H9 (cell line): Measurements from ENCODE around the gene PREX1. TPM values are rescaled to one million over a fixed set of nuclear protein-coding genes. Genes with fewer than 3 reads are reported as not detected.

ENCODE experiments used
- DNase-seq: peaks from one replicate; pipeline ENCODE4 v3.0.0-alpha.2; 2017
- H2AFZ ChIP-seq: one replicate; pipeline ENCODE4 v1.6.1; 2013; ENCODE audit warnings: mild to moderate bottlenecking, low read length, control low read depth, moderate library complexity
- H2AK5ac ChIP-seq: 2 replicates; pipeline ENCODE4 v1.6.1; 2013; ENCODE audit warnings: low read length, control low read depth, mixed read lengths; ENCODE audit not compliant: insufficient read length
- H2BK120ac ChIP-seq: one replicate; pipeline ENCODE4 v1.6.1; 2013; ENCODE audit warnings: low read depth, mild to moderate bottlenecking, low read length, control low read depth, inconsistent platforms; ENCODE audit not compliant: poor library complexity, severe bottlenecking
- H2BK12ac ChIP-seq: 2 replicates; pipeline ENCODE4 v1.6.1; 2013; ENCODE audit warnings: low read length, control low read depth, mixed read lengths, low read depth; ENCODE audit not compliant: insufficient read length
- H2BK15ac ChIP-seq: 2 replicates; pipeline ENCODE4 v1.6.1; 2013; ENCODE audit warnings: low read depth, low read length, control low read depth
- H2BK20ac ChIP-seq: one replicate; pipeline ENCODE4 v1.6.1; 2013; ENCODE audit warnings: low read depth, mild to moderate bottlenecking, low read length, control low read depth, inconsistent platforms; ENCODE audit not compliant: poor library complexity, severe bottlenecking
- H2BK5ac ChIP-seq: 2 replicates; pipeline ENCODE4 v1.6.1; 2013; ENCODE audit warnings: low read length, control low read depth, mixed read lengths; ENCODE audit not compliant: insufficient read length
- H3K14ac ChIP-seq: 2 replicates; pipeline ENCODE4 v1.6.1; 2013; ENCODE audit warnings: low read length, control low read depth; ENCODE audit not compliant: insufficient read depth
- H3K18ac ChIP-seq: 2 replicates; pipeline ENCODE4 v1.6.1; 2013; ENCODE audit warnings: low read depth, mild to moderate bottlenecking, mixed read lengths, low read length, control low read depth; ENCODE audit not compliant: insufficient read length
- H3K23ac ChIP-seq: 2 replicates; pipeline ENCODE4 v1.6.1; 2013; ENCODE audit warnings: low read length, control low read depth, mixed read lengths, low read depth; ENCODE audit not compliant: insufficient read length
- H3K23me2 ChIP-seq: 2 replicates; pipeline ENCODE4 v1.6.1; 2013; ENCODE audit warnings: low read depth, mild to moderate bottlenecking, mixed read lengths, low read length, control low read depth; ENCODE audit not compliant: insufficient read length, poor library complexity, severe bottlenecking
- H3K27ac ChIP-seq: 2 replicates; pipeline ENCODE4 v1.5.1; 2013; ENCODE audit warnings: low read length, control low read depth, mixed read lengths, low read depth; ENCODE audit not compliant: insufficient read length
- H3K27me3 ChIP-seq: 2 replicates; pipeline ENCODE4 v1.6.1; 2013; ENCODE audit warnings: low read length, control low read depth, inconsistent platforms; ENCODE audit not compliant: insufficient read depth
- H3K4ac ChIP-seq: 2 replicates; pipeline ENCODE4 v1.6.1; 2013; ENCODE audit warnings: low read depth, mild to moderate bottlenecking, control low read depth, inconsistent platforms, low read length, moderate library complexity
- H3K4me1 ChIP-seq: 2 replicates; pipeline ENCODE4 v1.6.1; 2013; ENCODE audit warnings: low read length, control low read depth, inconsistent platforms; ENCODE audit not compliant: insufficient read depth
- H3K4me2 ChIP-seq: 2 replicates; pipeline ENCODE4 v1.6.1; 2013; ENCODE audit warnings: low read length, control low read depth, mixed read lengths; ENCODE audit not compliant: insufficient read length, insufficient read depth
- H3K56ac ChIP-seq: 2 replicates; pipeline ENCODE4 v1.6.1; 2013; ENCODE audit warnings: low read depth, mild to moderate bottlenecking, mixed read lengths, low read length, control low read depth; ENCODE audit not compliant: insufficient read length
- H3K79me1 ChIP-seq: 2 replicates; pipeline ENCODE4 v1.6.1; 2013; ENCODE audit warnings: low read depth, mild to moderate bottlenecking, moderate library complexity, low read length, control low read depth, inconsistent platforms; ENCODE audit not compliant: insufficient read depth, poor library complexity, severe bottlenecking
- H3K79me2 ChIP-seq: 2 replicates; pipeline ENCODE4 v1.6.1; 2013; ENCODE audit warnings: low read length, control low read depth, inconsistent platforms; ENCODE audit not compliant: insufficient read depth
- H3K9ac ChIP-seq: 2 replicates; pipeline ENCODE4 v1.6.1; 2013; ENCODE audit warnings: low read length, control low read depth, mixed read lengths; ENCODE audit not compliant: insufficient read length; ENCODE audit errors: extremely low read depth
- H3K9me3 ChIP-seq: one replicate; pipeline ENCODE4 v1.6.1; 2013; ENCODE audit warnings: low read depth, low read length, inconsistent platforms; ENCODE audit not compliant: control insufficient read depth
- H3T11ph ChIP-seq: one replicate; pipeline ENCODE4 v1.6.1; 2013; ENCODE audit warnings: mild to moderate bottlenecking, low read length, control low read depth, inconsistent platforms
- H4K20me1 ChIP-seq: one replicate; pipeline ENCODE4 v1.6.1; 2013; ENCODE audit not compliant: control insufficient read depth, insufficient read length, insufficient read depth
- H4K5ac ChIP-seq: 2 replicates; pipeline ENCODE4 v1.6.1; 2013; ENCODE audit warnings: low read depth, mild to moderate bottlenecking, mixed read lengths, low read length, control low read depth; ENCODE audit not compliant: insufficient read length
- H4K8ac ChIP-seq: replicated peaks from 2 replicates; pipeline ENCODE4 v1.6.1; 2013; ENCODE audit warnings: low read length, control low read depth, mixed read lengths, low read depth; ENCODE audit not compliant: insufficient read length
- H4K91ac ChIP-seq: 2 replicates; pipeline ENCODE4 v1.6.1; 2013; ENCODE audit warnings: low read depth, mild to moderate bottlenecking, moderate library complexity, mixed read lengths, low read length, control low read depth; ENCODE audit not compliant: insufficient read length
- H3K27ac Mint-ChIP-seq, 3 experiments: 2 replicates in 2 of 3; 3 replicates in 1 of 3; pipeline ENCODE4 v1.8.0; 2020 to 2021; ENCODE audit warnings: mixed read lengths in 3 of 3, mild to moderate bottlenecking in 1 of 3, moderate library complexity in 1 of 3
- H3K27me3 Mint-ChIP-seq: 2 replicates; pipeline ENCODE4 v1.8.0; 2021; ENCODE audit warnings: low read depth, mild to moderate bottlenecking, moderate library complexity, mixed read lengths
- H3K36me3 Mint-ChIP-seq, 3 experiments: 2 replicates in 2 of 3; 3 replicates in 1 of 3; pipeline ENCODE4 v1.8.0; 2020 to 2021; ENCODE audit warnings: low read depth in 3 of 3, mixed read lengths in 3 of 3; ENCODE audit not compliant: insufficient read depth in 1 of 3
- H3K4me1 Mint-ChIP-seq, 2 experiments: 2 replicates each; pipeline ENCODE4 v1.8.0; 2020; ENCODE audit warnings: mixed read lengths in 2 of 2
- H3K4me3 Mint-ChIP-seq, 2 experiments: 2 replicates in 1 of 2; 3 replicates in 1 of 2; pipeline ENCODE4 v1.8.0; 2020 to 2021; ENCODE audit warnings: mild to moderate bottlenecking in 2 of 2, mixed read lengths in 2 of 2, moderate library complexity in 1 of 2
- H3K9me3 Mint-ChIP-seq, 2 experiments: 2 replicates in 1 of 2; 3 replicates in 1 of 2; pipeline ENCODE4 v1.8.0; 2020; ENCODE audit warnings: mild to moderate bottlenecking in 2 of 2, mixed read lengths in 2 of 2, moderate library complexity in 1 of 2
- WGBS: extraction: QIAGEN DNeasy Blood & Tissue Kit; methylation state at CpG from one replicate; pipeline ENCODE4 v1.1.7; 2013; ENCODE audit warnings: missing lambda C conversion rate, low lambda C conversion rate, mixed read lengths; ENCODE audit not compliant: insufficient read length; ENCODE audit errors: extremely low coverage; 5-methylcytosine and 5-hydroxymethylcytosine counted together
- total RNA-seq: library from RNA; stranded (reverse); gene quantifications from 2 replicates; pipeline ENCODE4 v1.2.1, GENCODE V29; 2021
- TF ChIP-seq, protein P1 (sequence below): fragments of 200-600 bp; sonication (generic); conservative IDR thresholded peaks from 3 replicates; pipeline ENCODE4 v1.8.0; 2021; ENCODE audit warnings: antibody characterized with exemption, mild to moderate bottlenecking

The PREX1 gene
- total RNA-seq, 1 experiment from 2014 or later = 6.6 TPM

DNA sequence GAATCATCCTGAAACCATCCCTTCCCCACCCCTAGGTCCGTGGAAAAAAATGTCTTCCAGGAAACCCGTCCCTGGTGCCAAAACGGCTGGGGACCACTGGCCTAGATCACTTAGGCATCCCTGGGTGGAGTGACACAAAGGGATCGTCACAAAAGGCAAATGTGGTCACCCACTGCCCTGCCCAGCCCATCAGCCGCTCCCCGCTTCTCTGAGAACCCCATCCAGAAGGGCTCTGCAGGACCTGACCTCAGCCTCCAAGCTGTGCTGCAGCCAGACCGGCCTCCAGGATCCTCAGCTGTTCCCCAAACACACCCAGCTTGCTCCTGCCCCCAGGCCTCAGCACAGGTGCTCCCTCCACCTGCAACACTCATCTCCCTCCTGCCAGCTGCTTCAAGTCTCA lies 61.6 kb downstream of the PREX1 start:
- Histone ChIP-seq H2BK12ac (no peak overlapping the region), H4K8ac (no peak overlapping the region), H3K56ac (no peak overlapping the region), H3K27ac (no peak overlapping the region), H3K4ac (no peak overlapping the region), H3K4me2 (no peak overlapping the region), H2BK20ac (no peak overlapping the region), H2BK120ac (no peak overlapping the region), H2AFZ (no peak overlapping the region), H2BK15ac (no peak overlapping the region), H3T11ph (no peak overlapping the region), H3K18ac (no peak overlapping the region), H3K4me1 (no peaks in the 10 kb centered on the region), H3K27me3 (no peaks in the 10 kb centered on the region), H3K9ac (no peak overlapping the region), H2BK5ac (no peak overlapping the region), H3K23me2 (no peaks in the 10 kb centered on the region), H3K14ac (no peak overlapping the region), H3K79me2 (no peaks in the 10 kb centered on the region), H3K9me3 (no peaks in the 10 kb centered on the region), H4K91ac (no peak overlapping the region), H3K23ac (no peak overlapping the region), H3K79me1 (no peaks in the 10 kb centered on the region), H2AK5ac (no peak overlapping the region), H4K5ac (no peak overlapping the region), H4K20me1 (no peaks in the 10 kb centered on the region)
- DNase-seq = no peak
- Mint-ChIP-seq H3K9me3 (peaks cover 17 to 24% of the 10 kb centered on the region in 2 experiments), H3K36me3 (peaks cover 4 to 23% (median 8%) of the 10 kb centered on the region in 3 experiments; a peak in 6 of 7 replicates), H3K4me3 (no peak overlapping the region), H3K4me1 (peaks cover 29 to 31% of the 10 kb centered on the region in 2 experiments), H3K27me3 (no peaks in the 10 kb centered on the region; the same call in 1 of the 2 replicates), H3K27ac (no peak overlapping the region)
- WGBS = no CpG with 5 or more reads among the region's 7 CpGs
- TF ChIP-seq, protein P1, sequence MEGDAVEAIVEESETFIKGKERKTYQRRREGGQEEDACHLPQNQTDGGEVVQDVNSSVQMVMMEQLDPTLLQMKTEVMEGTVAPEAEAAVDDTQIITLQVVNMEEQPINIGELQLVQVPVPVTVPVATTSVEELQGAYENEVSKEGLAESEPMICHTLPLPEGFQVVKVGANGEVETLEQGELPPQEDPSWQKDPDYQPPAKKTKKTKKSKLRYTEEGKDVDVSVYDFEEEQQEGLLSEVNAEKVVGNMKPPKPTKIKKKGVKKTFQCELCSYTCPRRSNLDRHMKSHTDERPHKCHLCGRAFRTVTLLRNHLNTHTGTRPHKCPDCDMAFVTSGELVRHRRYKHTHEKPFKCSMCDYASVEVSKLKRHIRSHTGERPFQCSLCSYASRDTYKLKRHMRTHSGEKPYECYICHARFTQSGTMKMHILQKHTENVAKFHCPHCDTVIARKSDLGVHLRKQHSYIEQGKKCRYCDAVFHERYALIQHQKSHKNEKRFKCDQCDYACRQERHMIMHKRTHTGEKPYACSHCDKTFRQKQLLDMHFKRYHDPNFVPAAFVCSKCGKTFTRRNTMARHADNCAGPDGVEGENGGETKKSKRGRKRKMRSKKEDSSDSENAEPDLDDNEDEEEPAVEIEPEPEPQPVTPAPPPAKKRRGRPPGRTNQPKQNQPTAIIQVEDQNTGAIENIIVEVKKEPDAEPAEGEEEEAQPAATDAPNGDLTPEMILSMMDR = no peak
